Measurements from ENCODE around the gene RFTN2.
"Not testable (repeated sequence)": the region's sequence is repeated elsewhere in the genome, so short reads cannot be mapped to it uniquely, and the experiment has no call there.

The RFTN2 gene

GRCh38 chr2:197674591-197674990, 796 bp downstream of the RFTN2 start:
- DNase-seq (ENCODE audit: low read depth) = peak; percentile 8

- DNase-seq (ENCODE audit: low read depth) = no peak
Observed at GRCh38 chr2:197674060-197674459, 1.3 kb downstream of the RFTN2 start.

GRCh38 chr2:197673606-197674005, 1.8 kb downstream of the RFTN2 start:
- DNase-seq (ENCODE audit: low read depth) = no peak

GRCh38 chr2:197673106-197673505, 2.3 kb downstream of the RFTN2 start:
- no peak for DNase-seq (ENCODE audit: low read depth)

GRCh38 chr2:197672371-197672893, 3.0 kb downstream of the RFTN2 start:
- peak; percentile 6 for DNase-seq (ENCODE audit: low read depth)

GRCh38 chr2:197669077-197669476, 6.3 kb downstream of the RFTN2 start:
- no peak for DNase-seq (ENCODE audit: low read depth)

GRCh38 chr2:197668296-197668695, 7.1 kb downstream of the RFTN2 start:
- DNase-seq (ENCODE audit: low read depth) = no peak

GRCh38 chr2:197666277-197666676, 9.1 kb downstream of the RFTN2 start:
- no peak for DNase-seq (ENCODE audit: low read depth)

GRCh38 chr2:197661626-197662025, 13.8 kb downstream of the RFTN2 start:
- DNase-seq (ENCODE audit: low read depth) = no peak

- no peak for DNase-seq (ENCODE audit: low read depth)
Observed at GRCh38 chr2:197657562-197657961, 17.8 kb downstream of the RFTN2 start.

- DNase-seq (ENCODE audit: low read depth) = peak; percentile 65
Observed at GRCh38 chr2:197647961-197648690, 27.3 kb downstream of the RFTN2 start.

GRCh38 chr2:197641666-197642065, 33.7 kb downstream of the RFTN2 start:
- DNase-seq (ENCODE audit: low read depth) = no peak

- DNase-seq (ENCODE audit: low read depth) = not testable (repeated sequence)
Observed at GRCh38 chr2:197640571-197641122, 34.7 kb downstream of the RFTN2 start.

GRCh38 chr2:197633109-197633657, 42.2 kb downstream of the RFTN2 start:
- DNase-seq (ENCODE audit: low read depth) = no peak

GRCh38 chr2:197628043-197628500, 47.3 kb downstream of the RFTN2 start:
- DNase-seq (ENCODE audit: low read depth) = peak; percentile 4

GRCh38 chr2:197626965-197627625, 48.3 kb downstream of the RFTN2 start:
- DNase-seq (ENCODE audit: low read depth) = no peak

GRCh38 chr2:197620133-197620532, 55.3 kb downstream of the RFTN2 start:
- no peak for DNase-seq (ENCODE audit: low read depth)

GRCh38 chr2:197615016-197615652, 60.3 kb downstream of the RFTN2 start:
- no peak for DNase-seq (ENCODE audit: low read depth)

GRCh38 chr2:197614532-197614931, 60.9 kb downstream of the RFTN2 start:
- DNase-seq (ENCODE audit: low read depth) = no peak

- peak; percentile 67 for DNase-seq (ENCODE audit: low read depth)
Observed at GRCh38 chr2:197613509-197613987, 61.8 kb downstream of the RFTN2 start.

- no peak for DNase-seq (ENCODE audit: low read depth)
Observed at GRCh38 chr2:197606180-197606579, 69.2 kb downstream of the RFTN2 start.

Data from iris pigment epithelial cell (primary cell).